GM19463 (cell line): ENCODE measurements around the gene IL17REL.
"Not testable (repeated sequence)": the region's sequence is repeated elsewhere in the genome, so short reads cannot be mapped to it uniquely, and the experiment has no call there.

Experiments used
- ATAC-seq: cut with Tn5 transposase; IDR thresholded peaks from one replicate; pipeline ENCODE4 v1.9.1; 2021; ENCODE audit warnings: mild to moderate bottlenecking, moderate library complexity; ENCODE audit not compliant: unreplicated experiment

Gene IL17REL

DNA sequence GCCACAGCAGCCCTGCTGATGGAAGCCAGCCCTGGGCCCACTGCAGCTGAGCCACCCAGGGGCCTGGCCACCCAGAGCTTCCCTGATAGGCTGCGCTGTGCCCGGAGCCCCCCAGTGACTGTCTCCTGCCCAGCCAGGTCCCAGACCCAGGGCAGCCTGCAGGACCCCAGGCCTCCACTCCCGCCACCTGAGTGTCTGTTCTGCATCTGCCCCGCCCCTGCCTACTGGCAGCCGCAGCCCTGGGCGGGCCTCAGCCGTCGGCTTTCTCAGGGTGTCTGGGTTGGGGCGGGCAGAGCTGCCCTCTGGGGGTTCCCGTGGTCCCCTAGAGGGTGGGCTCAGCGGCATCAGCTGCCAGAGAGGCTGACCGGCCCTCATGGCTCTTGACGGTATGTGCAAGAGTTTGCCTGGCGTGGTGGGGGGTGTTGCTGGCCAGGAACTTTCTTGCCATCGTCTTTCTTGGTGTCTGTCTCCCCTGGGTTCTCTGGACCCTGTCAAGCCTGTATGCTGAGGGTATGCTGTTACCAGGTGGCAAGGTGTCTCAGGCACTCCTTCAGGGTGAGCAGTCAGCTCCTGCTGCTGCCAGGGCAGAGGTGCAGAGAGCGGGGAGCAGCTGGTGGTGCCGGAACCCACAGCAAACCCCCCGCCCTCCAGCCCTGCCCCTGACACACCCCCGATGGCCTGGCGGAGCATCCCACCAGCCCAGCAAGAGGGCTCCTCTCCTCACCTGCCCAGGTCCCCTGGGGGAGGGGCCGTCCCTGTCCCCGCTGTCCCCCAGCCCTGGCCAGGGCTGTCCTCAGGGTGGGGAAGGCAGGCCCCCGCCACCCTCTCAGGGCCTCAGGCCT is 64.2 kb downstream of the IL17REL start:
- no peak for ATAC-seq

DNA sequence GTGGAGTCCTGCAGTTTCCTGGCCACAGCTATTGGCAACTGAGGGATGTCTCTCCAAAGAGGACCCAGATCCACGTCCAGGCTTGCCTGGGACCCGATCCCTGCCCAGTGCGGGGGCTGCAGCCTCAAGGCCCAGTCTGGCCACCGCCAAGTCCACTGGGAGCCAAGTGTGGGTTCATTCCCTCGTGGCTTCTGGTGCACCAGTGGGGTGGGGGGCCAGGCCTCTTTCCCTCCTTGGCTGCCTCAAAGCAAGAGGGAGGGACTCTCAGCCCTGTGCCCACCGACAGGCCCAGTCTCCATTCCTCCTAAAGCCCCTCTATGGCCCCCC is 65.3 kb downstream of the IL17REL start:
- ATAC-seq, result no peak

DNA sequence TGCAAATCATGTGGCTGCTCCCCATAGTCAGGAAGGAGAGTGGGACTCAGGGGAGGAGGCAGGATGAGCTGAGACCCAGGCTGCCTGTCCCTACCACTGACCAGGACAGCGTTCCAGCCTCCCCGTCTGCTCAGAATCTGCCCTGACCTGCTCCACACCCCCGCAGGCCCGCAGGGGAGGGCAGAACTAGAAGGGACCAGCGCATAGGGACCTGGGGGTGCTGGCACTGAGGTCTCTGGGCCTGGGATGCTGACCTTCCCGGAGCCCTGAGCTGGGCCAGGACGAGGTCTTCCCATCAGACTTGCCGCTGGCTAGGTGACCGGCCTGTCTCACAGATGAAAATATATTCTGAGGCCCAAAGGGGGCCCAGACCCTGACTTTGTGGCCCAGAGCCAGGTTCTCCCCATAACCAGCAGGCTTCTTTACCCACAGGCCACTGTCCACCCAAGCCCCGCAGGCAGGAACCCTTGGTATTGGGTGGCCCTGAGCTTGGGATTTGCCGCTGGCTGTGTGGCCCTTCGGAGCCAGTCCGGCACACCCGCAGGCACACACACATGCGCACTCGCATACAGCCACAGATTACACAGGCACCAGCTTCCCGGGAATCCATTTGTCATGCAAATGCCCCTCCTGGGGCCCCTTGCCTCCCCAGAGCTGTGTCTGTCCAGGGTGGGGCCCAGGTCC is 65.8 kb downstream of the IL17REL start:
- no peak for ATAC-seq

DNA sequence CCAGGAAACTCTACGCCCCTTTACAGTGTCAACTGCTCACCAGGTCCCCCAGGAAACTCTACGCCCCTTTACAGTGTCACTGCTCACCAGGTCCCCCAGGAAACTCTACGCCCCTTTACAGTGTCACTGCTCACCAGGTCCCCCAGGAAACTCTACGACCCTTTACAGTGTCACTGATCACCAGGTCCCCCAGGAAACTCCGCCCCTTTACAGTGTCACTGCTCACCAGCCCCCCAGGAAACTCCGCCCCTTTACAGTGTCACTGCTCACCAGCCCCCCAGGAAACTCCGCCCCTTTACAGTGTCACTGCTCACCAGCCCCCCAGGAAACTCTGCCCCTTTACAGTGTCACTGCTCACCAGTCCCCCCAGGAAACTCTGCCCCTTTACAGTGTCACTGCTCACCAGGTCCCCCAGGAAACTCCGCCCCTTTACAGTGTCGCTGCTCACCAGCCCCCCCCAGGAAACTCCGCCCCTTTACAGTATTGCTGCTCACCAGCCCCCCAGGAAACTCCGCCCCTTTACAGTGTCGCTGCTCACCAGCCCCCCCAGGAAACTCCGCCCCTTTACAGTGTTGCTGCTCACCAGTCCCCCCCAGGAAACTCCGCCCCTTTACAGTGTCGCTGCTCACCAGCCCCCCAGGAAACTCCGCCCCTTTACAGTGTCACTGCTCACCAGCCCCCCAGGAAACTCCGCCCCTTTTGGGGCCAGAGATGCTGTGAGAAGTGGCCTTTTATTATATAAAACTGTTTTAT is 67.3 kb downstream of the IL17REL start:
- not testable (repeated sequence) for ATAC-seq
